Measurements from ENCODE around the gene RCC2. TPM values are rescaled to one million over a fixed set of nuclear protein-coding genes. Genes with fewer than 3 reads are reported as not detected.

Gene RCC2
- total RNA-seq, 2 experiments from 2014 or later = 145 to 147 TPM

- Mint-ChIP-seq H3K9me3 (no peaks in the 10 kb centered on the region), H3K36me3 (ENCODE audit: low read depth) (no peaks in the 10 kb centered on the region), H3K4me1 (ENCODE audit: low read depth) (no peaks in the 10 kb centered on the region), H3K4me3 (no peak overlapping the region), H3K27me3 (peaks cover 2% of the 10 kb centered on the region), H3K27ac (no peak overlapping the region)
- ATAC-seq (no peak), DNase-seq (no peak)
- CTCF ChIA-PET = no interaction called here
- intact Hi-C loops (cut with micrococcal nuclease) = no loop called here
- POLR2A ChIA-PET = no interaction called here
- no peak for TF ChIP-seq CTCF (IDR thresholded peaks at IDR 0.05)
These were observed 62.0 kb downstream of the RCC2 start for GRCh38 chr1:17377325-17377953.

GRCh38 chr1:17375651-17376050 is 63.8 kb downstream of the RCC2 start:
- Mint-ChIP-seq H3K4me1 (ENCODE audit: low read depth) (no peaks in the 10 kb centered on the region), H3K9me3 (no peaks in the 10 kb centered on the region), H3K36me3 (ENCODE audit: low read depth) (no peaks in the 10 kb centered on the region), H3K27ac (no peak overlapping the region), H3K27me3 (peaks cover under 1% of the 10 kb centered on the region), H3K4me3 (no peak overlapping the region)
- ATAC-seq (no peak), DNase-seq (no peak)
- TF ChIP-seq CTCF (IDR thresholded peaks at IDR 0.05) = no peak
- intact Hi-C loops (cut with micrococcal nuclease) = no loop called here
- CTCF ChIA-PET = no interaction called here
- POLR2A ChIA-PET = no interaction called here

GRCh38 chr1:17372955-17373354 is 66.5 kb downstream of the RCC2 start:
- DNase-seq = no peak
- Mint-ChIP-seq H3K9me3 (no peaks in the 10 kb centered on the region), H3K27me3 (no peaks in the 10 kb centered on the region), H3K36me3 (ENCODE audit: low read depth) (no peaks in the 10 kb centered on the region), H3K4me1 (ENCODE audit: low read depth) (no peaks in the 10 kb centered on the region), H3K4me3 (no peak overlapping the region), H3K27ac (no peak overlapping the region)
- no peak for ATAC-seq
- intact Hi-C loops (cut with micrococcal nuclease) = no loop called here
- TF ChIP-seq CTCF (IDR thresholded peaks at IDR 0.05) = no peak
- ChIA-PET CTCF (no interaction called here), POLR2A (no interaction called here)

- Mint-ChIP-seq H3K36me3 (ENCODE audit: low read depth) (no peaks in the 10 kb centered on the region), H3K27ac (no peak within 1 kb of the TSS), H3K27me3 (peaks cover 3% of the 10 kb centered on the region), H3K4me3 (no peak within 1 kb of the TSS), H3K4me1 (ENCODE audit: low read depth) (no peaks in the 10 kb centered on the region), H3K9me3 (no peaks in the 10 kb centered on the region)
- DNase-seq (no peak), ATAC-seq (no peak)
- ChIA-PET POLR2A (no interaction called here), CTCF (no interaction called here)
- intact Hi-C loops (cut with micrococcal nuclease) = no loop called here
- TF ChIP-seq CTCF (IDR thresholded peaks at IDR 0.05) = no peak
These were observed 67.6 kb downstream of the RCC2 start, which contains the start of gene PADI6 for GRCh38 chr1:17371896-17372295. TSS of gene PADI6 (plus strand) at chr1:17372196. CDS start at chr1:17372246, 50 bp downstream.

- Mint-ChIP-seq H3K4me1 (ENCODE audit: low read depth) (no peaks in the 10 kb centered on the region), H3K27ac (no peak overlapping the region), H3K4me3 (no peak overlapping the region), H3K36me3 (ENCODE audit: low read depth) (no peaks in the 10 kb centered on the region), H3K9me3 (no peaks in the 10 kb centered on the region), H3K27me3 (peaks cover 9% of the 10 kb centered on the region)
- POLR2A ChIA-PET = no interaction called here
- intact Hi-C loops (cut with micrococcal nuclease) = no loop called here
- ATAC-seq = no peak
- CTCF ChIA-PET = interaction anchor here (1.9 kb wide), 1 partner anchor 34 kb away, joined by 6 read pairs; no protein-coding TSS in a partner anchor
- no peak for DNase-seq
- TF ChIP-seq CTCF (IDR thresholded peaks at IDR 0.05) = no peak
These were observed 68.9 kb downstream of the RCC2 start for GRCh38 chr1:17370618-17371017.

All from activated CD8-positive, alpha-beta T cell treated with anti-CD3 and anti-CD28 coated beads for 36 hours (primary cell).